ENCODE results near the gene CFAP92.

Gene CFAP92

GRCh38 chr3:129007792-129008191 lies 13.9 kb upstream of the CFAP92 start:
- no peak for DNase-seq (ENCODE audit: low read depth in 4 of 4, low spot score in 1 of 4)

DNA sequence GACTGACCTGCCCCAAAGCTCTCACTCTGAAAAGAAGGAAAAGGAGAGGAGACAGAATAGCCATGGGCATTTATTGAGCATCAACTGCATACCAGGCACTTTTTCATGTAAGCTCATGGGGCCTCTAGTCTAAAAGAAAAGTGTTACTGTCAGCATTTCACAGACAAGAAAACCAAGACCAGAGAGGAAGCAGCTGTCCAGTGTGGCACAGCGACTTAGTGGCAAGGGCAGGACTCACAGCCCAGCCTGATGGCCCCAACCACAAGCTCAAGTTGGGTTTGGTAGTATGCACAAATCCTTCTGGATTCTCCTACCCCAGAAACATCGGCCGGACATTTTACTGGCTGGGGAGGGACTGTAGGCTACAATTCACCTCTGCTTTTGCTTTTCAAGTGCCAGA lies 13.0 kb upstream of the CFAP92 start:
- no peak for DNase-seq (ENCODE audit: low read depth in 4 of 4, low spot score in 1 of 4)

DNA sequence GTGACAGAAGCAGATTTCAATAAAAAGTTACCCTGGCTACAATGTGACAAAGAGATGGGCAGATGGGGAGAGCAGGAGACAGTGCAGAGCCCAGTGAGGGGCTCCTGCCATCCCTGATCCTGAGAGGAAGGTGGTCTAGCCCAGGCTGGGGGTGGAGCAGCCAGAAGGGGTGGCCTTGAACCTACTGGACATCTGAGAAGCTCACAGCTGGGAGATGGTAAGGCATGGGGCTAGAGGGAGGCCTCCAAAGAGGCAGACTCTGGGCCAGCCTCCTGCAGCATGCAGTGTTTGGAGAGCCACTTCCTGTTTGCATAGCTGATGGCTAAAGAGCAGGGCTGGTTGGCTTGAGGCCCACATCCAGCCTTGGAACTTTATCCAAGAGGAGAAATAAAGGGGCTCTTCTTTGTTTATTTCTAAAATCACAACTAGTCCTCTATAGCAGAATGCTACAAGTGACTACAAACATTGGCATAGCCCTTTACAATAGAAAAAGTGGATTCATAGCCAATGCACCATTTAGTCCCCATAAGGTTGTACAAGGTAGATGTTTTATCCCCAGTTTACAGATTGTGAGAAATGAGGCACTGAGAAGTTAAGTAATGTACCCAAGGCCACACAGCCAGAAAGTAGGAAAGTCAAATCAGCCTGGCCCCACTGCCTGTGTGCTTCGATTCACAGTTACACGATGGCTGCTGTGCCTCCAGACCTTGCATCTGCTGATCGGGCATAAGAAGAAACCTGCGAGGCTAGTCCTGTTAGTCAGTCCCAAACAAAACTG lies 11.8 kb upstream of the CFAP92 start:
- no peak for DNase-seq (ENCODE audit: low read depth in 4 of 4, low spot score in 1 of 4)

GRCh38 chr3:129004639-129005295 lies 10.9 kb upstream of the CFAP92 start:
- no peak for DNase-seq (ENCODE audit: low read depth in 4 of 4, low spot score in 1 of 4)

GRCh38 chr3:129003578-129004112 lies 9.8 kb upstream of the CFAP92 start:
- peak in 2 of 4 experiments; percentile 35 to 36 for DNase-seq (ENCODE audit: low read depth in 4 of 4, low spot score in 1 of 4)

- no peak for DNase-seq (ENCODE audit: low read depth in 4 of 4, low spot score in 1 of 4)
These were observed 9.0 kb upstream of the CFAP92 start for GRCh38 chr3:129002573-129003569.

DNA sequence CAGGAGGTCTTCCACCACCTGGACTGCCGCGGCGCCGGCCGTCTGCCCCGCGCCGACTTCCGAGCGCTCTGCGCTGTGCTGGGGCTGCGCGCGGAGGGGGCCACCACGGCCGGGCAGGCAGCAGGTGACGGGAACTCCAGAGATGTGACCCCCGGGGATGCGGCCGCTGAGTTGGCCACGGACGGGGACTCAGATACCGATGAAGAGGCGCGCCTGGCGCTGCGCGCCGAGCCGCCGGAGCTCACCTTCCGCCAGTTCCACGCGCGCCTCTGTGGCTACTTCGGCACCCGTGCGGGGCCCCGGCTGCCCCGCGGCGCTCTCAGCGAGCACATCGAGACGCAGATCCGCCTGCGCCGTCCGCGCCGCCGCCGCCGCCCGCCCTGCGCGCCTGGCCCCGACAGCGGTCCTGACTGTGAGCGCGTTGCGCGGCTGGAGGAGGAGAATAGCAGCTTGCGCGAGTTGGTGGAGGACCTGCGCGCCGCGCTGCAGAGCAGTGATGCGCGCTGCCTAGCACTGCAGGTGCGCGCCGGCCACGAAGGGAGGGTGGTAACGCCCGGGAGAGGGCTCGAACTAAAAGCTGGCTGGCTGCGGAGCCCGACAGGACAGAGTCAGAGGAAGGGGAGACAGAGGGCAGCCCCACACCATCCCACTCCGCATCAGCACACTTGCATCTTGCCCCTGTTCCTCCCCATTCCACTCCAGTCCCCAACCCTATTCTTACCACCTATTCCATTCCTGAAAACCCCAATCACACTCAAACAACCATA lies 8.1 kb upstream of the CFAP92 start:
- DNase-seq (ENCODE audit: low read depth in 4 of 4, low spot score in 1 of 4), result peak in 1 of 4 experiments; percentile 23

- DNase-seq (ENCODE audit: low read depth in 4 of 4, low spot score in 1 of 4), result no peak
These were observed 7.4 kb upstream of the CFAP92 start, which contains the start of gene EFCC1 for GRCh38 chr3:129001101-129001805. TSS of gene EFCC1 (plus strand) at chr3:129001304. CDS start at chr3:129001629, 325 bp downstream.

GRCh38 chr3:129000742-129001100 lies 6.8 kb upstream of the CFAP92 start:
- DNase-seq (ENCODE audit: low read depth in 4 of 4, low spot score in 1 of 4), result no peak

- DNase-seq (ENCODE audit: low read depth in 4 of 4, low spot score in 1 of 4), result no peak
These were observed 5.2 kb upstream of the CFAP92 start for GRCh38 chr3:128999102-128999501.

DNA sequence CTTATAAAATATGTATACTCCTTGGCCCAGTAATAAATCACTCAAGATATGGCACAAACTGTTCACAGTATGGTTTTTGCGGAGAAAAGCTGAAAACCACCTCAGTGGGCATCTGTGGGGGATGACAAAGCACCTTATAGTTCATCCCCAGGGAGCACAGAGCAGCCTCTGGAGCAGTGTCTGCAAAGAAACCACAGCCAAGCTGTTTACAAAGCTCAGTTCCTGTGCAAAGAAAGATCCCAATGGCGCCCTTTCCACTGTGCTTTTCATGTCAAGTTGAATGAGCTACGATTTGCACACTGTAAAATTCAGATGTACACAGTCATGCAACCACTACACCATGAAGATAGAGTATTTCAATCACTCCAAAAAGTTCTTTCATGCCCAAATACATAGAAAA lies 4.7 kb upstream of the CFAP92 start:
- DNase-seq (ENCODE audit: low read depth in 4 of 4, low spot score in 1 of 4), result no peak

DNA sequence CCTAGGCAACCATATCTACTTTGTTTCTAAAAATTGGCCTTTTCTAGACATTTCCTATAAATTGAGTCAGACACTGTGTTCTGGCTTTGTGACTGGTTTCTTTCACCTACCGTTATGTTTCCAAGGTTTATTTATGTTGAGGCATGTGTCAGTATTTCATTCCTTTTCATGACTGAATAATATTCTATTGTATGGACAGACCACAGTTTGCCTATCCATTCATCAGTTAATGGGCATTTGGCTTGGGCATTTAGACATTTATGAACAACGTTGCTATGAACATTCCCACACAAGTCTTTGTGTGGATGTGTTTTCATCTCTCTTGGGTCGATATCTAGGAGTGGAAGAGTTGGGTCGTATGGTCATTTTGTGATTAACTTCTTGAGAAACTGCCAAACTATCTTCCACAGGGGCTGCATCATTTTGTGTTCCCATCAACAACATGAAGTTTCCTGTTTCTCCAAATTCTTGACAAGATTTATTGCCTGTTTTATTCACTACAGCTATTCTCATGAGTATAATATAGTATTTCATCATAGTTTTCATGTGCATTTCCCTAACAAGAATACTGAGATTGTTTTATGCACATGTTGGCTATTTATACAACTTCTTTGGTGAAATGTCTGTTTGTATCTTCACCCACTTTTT lies 3.7 kb upstream of the CFAP92 start:
- DNase-seq (ENCODE audit: low read depth in 4 of 4, low spot score in 1 of 4), result no peak

GRCh38 chr3:128996726-128997125 lies 2.9 kb upstream of the CFAP92 start:
- DNase-seq (ENCODE audit: low read depth in 4 of 4, low spot score in 1 of 4), result no peak

DNA sequence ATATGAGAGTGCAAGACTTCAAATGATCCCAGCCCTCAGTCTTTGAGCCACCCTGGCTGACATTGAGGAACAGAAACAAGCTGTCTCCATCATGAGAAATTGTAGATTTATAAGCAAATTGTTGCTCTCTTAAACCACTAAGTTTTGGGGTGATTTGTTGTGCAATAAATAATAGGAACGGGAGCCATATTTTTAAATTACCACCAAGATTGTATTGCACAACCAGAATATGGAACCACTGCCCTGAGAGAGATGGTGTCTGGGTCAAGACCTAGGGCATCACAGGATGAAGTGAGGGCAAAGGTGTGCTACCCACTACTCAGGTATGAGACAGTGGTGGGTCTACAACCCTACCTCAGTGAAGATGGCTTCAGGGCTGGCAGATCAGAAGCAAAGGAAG lies 2.3 kb upstream of the CFAP92 start:
- DNase-seq (ENCODE audit: low read depth in 4 of 4, low spot score in 1 of 4), result no peak

DNA sequence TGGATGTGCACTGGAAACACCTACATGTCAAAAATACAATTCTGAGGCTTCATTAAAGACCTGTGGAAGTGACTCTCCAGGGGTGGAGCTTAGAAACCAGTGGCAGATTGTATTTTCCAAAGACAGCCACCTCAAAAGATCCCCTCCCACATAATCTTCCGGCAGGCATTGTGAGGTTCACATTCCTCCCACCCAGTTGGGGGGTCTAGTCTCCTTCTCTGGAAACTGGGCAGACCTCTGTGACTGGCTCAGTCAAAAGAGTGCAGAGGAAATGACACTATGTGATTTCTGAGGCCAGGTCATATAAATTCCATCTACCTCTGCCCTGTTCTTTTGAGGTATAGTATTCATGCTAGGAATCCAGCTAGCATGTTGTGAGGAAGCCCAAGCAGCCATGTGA lies 1.9 kb upstream of the CFAP92 start:
- DNase-seq (ENCODE audit: low read depth in 4 of 4, low spot score in 1 of 4), result no peak

DNA sequence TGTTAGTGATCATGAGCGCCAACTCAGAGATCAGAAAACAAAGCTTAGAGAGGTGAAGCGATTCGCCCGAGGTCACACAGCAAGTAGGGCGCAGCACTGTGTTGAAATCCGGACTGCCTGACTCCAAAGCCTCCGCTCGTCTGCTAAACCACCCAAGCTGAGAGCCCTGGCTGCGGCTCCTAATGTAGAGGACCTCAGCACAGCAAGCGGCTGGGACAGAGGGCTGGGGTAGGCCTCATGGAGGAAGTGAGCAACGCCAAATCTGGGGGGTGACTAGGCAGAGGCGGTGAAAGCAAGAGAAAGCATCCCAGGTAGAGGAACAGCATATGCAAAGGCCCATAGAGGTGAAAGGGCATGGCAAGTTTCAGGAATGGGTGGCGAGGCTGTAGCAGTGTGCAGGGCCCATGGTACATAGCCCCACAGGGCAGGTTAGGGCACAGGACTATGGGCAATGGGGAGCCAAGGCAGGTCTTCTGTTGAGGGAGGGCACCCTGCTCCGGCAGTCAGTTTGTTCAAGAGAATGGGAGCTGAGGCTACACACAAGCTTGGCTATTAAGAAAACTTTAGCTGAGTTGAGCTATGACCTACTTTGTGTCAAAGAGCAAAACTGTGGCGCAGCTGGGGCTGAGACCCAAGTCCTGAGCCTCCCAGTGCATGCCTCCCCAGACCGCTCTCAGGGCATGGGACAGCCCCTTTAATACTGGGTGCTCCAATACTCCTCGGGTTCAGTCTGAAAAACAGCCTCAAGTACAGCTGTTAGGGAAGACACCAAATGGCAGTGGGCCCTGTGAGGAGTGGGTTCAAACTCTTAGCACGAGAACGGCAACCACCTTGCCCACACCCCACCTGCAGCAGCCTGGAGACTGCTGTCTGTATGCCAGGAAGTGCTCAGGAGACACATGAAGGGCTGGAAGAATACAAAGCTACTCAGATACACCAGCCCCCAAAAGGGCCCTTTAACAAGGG lies 988 bp upstream of the CFAP92 start:
- DNase-seq (ENCODE audit: low read depth in 4 of 4, low spot score in 1 of 4), result no peak

GRCh38 chr3:128994173-128994512 lies 267 bp upstream of the CFAP92 start:
- no peak for DNase-seq (ENCODE audit: low read depth in 4 of 4, low spot score in 1 of 4)

DNA sequence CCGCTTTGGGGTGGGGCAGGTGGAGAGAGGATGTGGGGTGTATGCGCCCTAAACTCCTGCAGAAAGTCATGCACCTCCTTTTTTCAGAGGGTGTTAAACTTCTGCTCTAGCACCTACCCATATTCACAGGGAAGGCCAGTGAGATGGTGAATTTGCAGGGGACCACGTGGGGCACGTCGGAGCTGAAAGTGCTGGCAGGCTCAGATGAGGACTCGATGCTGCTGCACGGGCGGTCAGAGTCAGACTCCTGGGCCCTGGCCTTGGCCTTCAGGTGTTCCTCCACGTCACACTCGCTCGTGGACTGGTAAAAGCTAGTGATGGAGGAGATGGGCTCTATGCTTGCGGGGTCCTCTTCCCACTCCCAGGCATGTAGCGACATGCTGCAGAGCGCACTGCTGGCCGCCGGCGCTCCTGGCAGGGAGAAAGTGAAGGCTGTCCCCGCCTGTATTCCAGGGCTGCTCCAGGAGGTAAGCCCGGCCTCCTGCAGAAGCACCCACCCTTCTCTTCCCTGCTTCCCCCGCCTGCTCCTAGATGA lies 883 bp downstream of the CFAP92 start:
- DNase-seq (ENCODE audit: low read depth in 4 of 4, low spot score in 1 of 4), result no peak
